Activated CD4-positive, alpha-beta T cell treated with anti-CD3 and anti-CD28 coated beads for 36 hours (primary cell): ENCODE data around the gene SDK2. TPM values are rescaled to one million over a fixed set of nuclear protein-coding genes. Genes with fewer than 3 reads are reported as not detected.

Experiments
- ATAC-seq: fragments of 200-7000 bp; cut with Tn5 transposase; one replicate; pipeline ENCODE4 v1.10.0; 2021; ENCODE audit warnings: mild to moderate bottlenecking, moderate library complexity
- CTCF ChIA-PET: fragments of 350-600 bp; sonication (Branson Sonifier 250); formaldehyde crosslinking; loops from one replicate; lab custom pipeline; 2021; ENCODE audit warnings: antibody characterized with exemption; lab: Charles Lee
- POLR2A ChIA-PET: fragments of 350-600 bp; sonication (Branson Sonifier 250); formaldehyde crosslinking; loops from one replicate; lab custom pipeline; 2021; ENCODE audit warnings: antibody characterized with exemption, inconsistent platforms; lab: Charles Lee
- DNase-seq: peaks from one replicate; pipeline ENCODE4 v3.0.0-alpha.2; 2020
- H3K27ac Mint-ChIP-seq: one replicate; pipeline ENCODE4 v1.8.0; 2021; ENCODE audit warnings: mixed read lengths
- H3K27me3 Mint-ChIP-seq: one replicate; pipeline ENCODE4 v1.8.0; 2021; ENCODE audit warnings: mixed read lengths
- H3K36me3 Mint-ChIP-seq: one replicate; pipeline ENCODE4 v1.8.0; 2021; ENCODE audit warnings: low read depth, mixed read lengths
- H3K4me1 Mint-ChIP-seq: one replicate; pipeline ENCODE4 v1.8.0; 2021; ENCODE audit warnings: mixed read lengths
- H3K4me3 Mint-ChIP-seq: one replicate; pipeline ENCODE4 v1.8.0; 2021; ENCODE audit warnings: mild to moderate bottlenecking, moderate library complexity, mixed read lengths
- H3K9me3 Mint-ChIP-seq: one replicate; pipeline ENCODE4 v1.8.0; 2021; ENCODE audit warnings: low read depth, mixed read lengths
- intact Hi-C, 2 experiments: fragments of 100-400 bp; cut with DNase I in 1 of 2; cut with micrococcal nuclease in 1 of 2; formaldehyde crosslinking; loops; one replicate each; pipeline versions ENCODE4 v1.14.2 to v1.15.1; 2022 to 2024; cut with DNase I, micrococcal nuclease
- total RNA-seq, 2 experiments: library from RNA; stranded (reverse); gene quantifications; one replicate each; pipeline ENCODE4 v1.2.3, GENCODE V29; 2021

SDK2 gene
- total RNA-seq, 2 experiments from 2014 or later = 0.23 to 0.27 TPM

DNA sequence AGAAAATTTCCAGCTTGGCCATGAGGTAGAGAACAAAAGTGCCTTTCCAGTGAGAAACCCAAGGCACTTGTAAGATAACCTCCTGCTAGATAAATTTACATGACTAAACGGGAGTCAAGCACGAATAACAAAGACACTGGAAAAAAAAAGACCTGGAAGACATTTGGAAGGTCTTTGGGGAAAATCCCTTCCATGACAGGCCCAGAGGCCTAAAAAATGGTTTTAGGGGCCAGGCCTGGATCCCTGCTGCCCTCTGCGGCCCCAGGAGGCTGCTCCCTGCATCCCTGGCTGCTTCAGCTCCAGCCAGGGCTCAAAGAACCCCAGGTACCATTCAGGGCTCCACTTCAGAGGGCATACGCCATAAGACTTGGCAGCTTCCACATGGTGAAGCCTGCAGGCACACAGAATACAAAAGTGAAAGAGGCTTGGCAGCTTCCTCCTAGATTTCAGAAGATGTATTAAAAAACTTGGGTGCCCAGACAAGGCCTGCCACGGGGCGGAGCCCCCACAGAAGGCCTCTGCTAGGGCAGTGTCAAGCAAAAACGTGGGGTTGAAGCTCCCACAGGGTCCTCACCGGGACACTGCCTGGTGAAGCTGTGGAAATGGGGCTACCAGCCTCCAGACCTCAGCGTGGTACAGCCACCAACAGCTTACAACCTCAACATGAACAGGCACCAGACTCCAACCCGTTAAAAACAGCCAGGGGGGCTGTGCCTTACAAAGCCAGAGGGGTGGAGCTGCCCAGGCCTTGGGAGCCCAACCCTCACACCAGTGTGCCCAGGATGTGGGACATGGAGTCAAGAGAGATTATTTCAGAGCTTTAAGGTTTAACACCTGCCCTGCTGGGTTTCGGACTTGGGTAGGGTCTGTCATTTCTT lies 77.1 kb downstream of the SDK2 start:
- ATAC-seq (peak; percentile 78), DNase-seq (peak; percentile 53)

GRCh38 chr17:73564843-73565242 lies 79.4 kb downstream of the SDK2 start:
- POLR2A ChIA-PET = no interaction called here
- H3K27ac Mint-ChIP-seq = no peak overlapping the region

More for the DNA sequence above, 77.1 kb downstream of the SDK2 start:
- peaks cover 18% of the 10 kb centered on the region for H3K4me1 Mint-ChIP-seq
- POLR2A ChIA-PET = no interaction called here
- intact Hi-C loops = no loop called here
- no peaks in the 10 kb centered on the region for H3K27me3 Mint-ChIP-seq
- H3K9me3 Mint-ChIP-seq = no peaks in the 10 kb centered on the region
- no peaks in the 10 kb centered on the region for H3K36me3 Mint-ChIP-seq
- H3K27ac Mint-ChIP-seq = peak overlapping the region; percentile 70
- CTCF ChIA-PET = interaction anchor here (0.9 kb wide), 1 partner anchor 9 kb away, joined by 3 read pairs; no protein-coding TSS in a partner anchor
- no peak overlapping the region for H3K4me3 Mint-ChIP-seq

GRCh38 chr17:73562896-73563295 lies 81.3 kb downstream of the SDK2 start:
- H3K4me3 Mint-ChIP-seq = no peak overlapping the region
- intact Hi-C loops = no loop called here
- no peaks in the 10 kb centered on the region for H3K9me3 Mint-ChIP-seq
- ChIA-PET CTCF (no interaction called here), POLR2A (no interaction called here)
- H3K27ac Mint-ChIP-seq = no peak overlapping the region
- peaks cover 14% of the 10 kb centered on the region for H3K4me1 Mint-ChIP-seq
- DNase-seq (no peak), ATAC-seq (no peak)
- no peaks in the 10 kb centered on the region for H3K36me3 Mint-ChIP-seq
- no peaks in the 10 kb centered on the region for H3K27me3 Mint-ChIP-seq

More at GRCh38 chr17:73564843-73565242, 79.4 kb downstream of the SDK2 start:
- peaks cover 18% of the 10 kb centered on the region for H3K4me1 Mint-ChIP-seq
- no peak for ATAC-seq
- H3K4me3 Mint-ChIP-seq = no peak overlapping the region
- H3K27me3 Mint-ChIP-seq = no peaks in the 10 kb centered on the region
- DNase-seq = no peak
- CTCF ChIA-PET = no interaction called here
- H3K36me3 Mint-ChIP-seq = no peaks in the 10 kb centered on the region
- intact Hi-C loops = no loop called here
- H3K9me3 Mint-ChIP-seq = no peaks in the 10 kb centered on the region

DNA sequence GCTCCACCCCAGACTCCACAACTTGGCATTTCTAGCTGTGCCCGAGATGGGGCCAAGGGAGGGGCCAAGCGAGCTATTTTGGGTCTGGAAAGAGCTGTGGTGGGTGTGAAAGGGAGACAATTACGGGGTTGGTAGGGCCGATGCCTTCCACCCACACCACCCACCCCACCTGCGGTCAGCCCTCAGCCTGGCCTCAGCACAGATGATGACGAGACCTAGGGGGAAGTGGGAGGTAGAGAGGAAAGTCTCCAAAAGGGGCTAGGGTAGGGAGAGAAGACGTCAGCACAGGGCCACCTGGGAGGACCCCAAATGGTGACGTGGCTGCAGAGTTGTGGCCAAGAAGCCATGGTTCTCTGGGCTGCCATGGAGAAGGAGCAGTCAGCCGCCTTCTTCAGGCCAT lies 83.1 kb downstream of the SDK2 start:
- Mint-ChIP-seq H3K36me3 (no peaks in the 10 kb centered on the region), H3K9me3 (no peaks in the 10 kb centered on the region), H3K4me3 (no peak overlapping the region), H3K27me3 (no peaks in the 10 kb centered on the region), H3K27ac (no peak overlapping the region), H3K4me1 (peaks cover 3% of the 10 kb centered on the region)
- ChIA-PET POLR2A (no interaction called here), CTCF (interaction anchor here (0.5 kb wide), 1 partner anchor 394 kb away, joined by 3 read pairs; no protein-coding TSS in a partner anchor)
- intact Hi-C loops = no loop called here
- no peak for DNase-seq
- no peak for ATAC-seq

GRCh38 chr17:73560661-73561060 lies 83.6 kb downstream of the SDK2 start:
- POLR2A ChIA-PET = no interaction called here
- H3K36me3 Mint-ChIP-seq = no peaks in the 10 kb centered on the region
- ATAC-seq = no peak
- H3K27me3 Mint-ChIP-seq = no peaks in the 10 kb centered on the region
- intact Hi-C loops = no loop called here
- no peak for DNase-seq
- no peak overlapping the region for H3K27ac Mint-ChIP-seq
- H3K4me1 Mint-ChIP-seq = peaks cover 3% of the 10 kb centered on the region
- CTCF ChIA-PET = interaction anchor here (0.5 kb wide), 1 partner anchor 395 kb away, joined by 3 read pairs; no protein-coding TSS in a partner anchor
- no peak overlapping the region for H3K4me3 Mint-ChIP-seq
- no peaks in the 10 kb centered on the region for H3K9me3 Mint-ChIP-seq

- CTCF ChIA-PET = no interaction called here
- no peak for DNase-seq
- no peak overlapping the region for H3K27ac Mint-ChIP-seq
- POLR2A ChIA-PET = no interaction called here
- H3K9me3 Mint-ChIP-seq = no peaks in the 10 kb centered on the region
- H3K36me3 Mint-ChIP-seq = no peaks in the 10 kb centered on the region
- H3K4me3 Mint-ChIP-seq = no peak overlapping the region
- H3K27me3 Mint-ChIP-seq = no peaks in the 10 kb centered on the region
- ATAC-seq = no peak
- intact Hi-C loops = no loop called here
- peaks cover 3% of the 10 kb centered on the region for H3K4me1 Mint-ChIP-seq
These were observed 84.7 kb downstream of the SDK2 start for GRCh38 chr17:73559532-73559931.

- intact Hi-C loops = no loop called here
- ATAC-seq (no peak), DNase-seq (no peak)
- Mint-ChIP-seq H3K27ac (no peak overlapping the region), H3K4me3 (no peak overlapping the region), H3K27me3 (no peaks in the 10 kb centered on the region), H3K36me3 (no peaks in the 10 kb centered on the region), H3K4me1 (peaks cover 10% of the 10 kb centered on the region), H3K9me3 (no peaks in the 10 kb centered on the region)
- ChIA-PET CTCF (interaction anchor here (0.7 kb wide), 1 partner anchor 24 kb away, joined by 3 read pairs; no protein-coding TSS in a partner anchor), POLR2A (no interaction called here)
These were observed 88.9 kb downstream of the SDK2 start for GRCh38 chr17:73555199-73555960.

DNA sequence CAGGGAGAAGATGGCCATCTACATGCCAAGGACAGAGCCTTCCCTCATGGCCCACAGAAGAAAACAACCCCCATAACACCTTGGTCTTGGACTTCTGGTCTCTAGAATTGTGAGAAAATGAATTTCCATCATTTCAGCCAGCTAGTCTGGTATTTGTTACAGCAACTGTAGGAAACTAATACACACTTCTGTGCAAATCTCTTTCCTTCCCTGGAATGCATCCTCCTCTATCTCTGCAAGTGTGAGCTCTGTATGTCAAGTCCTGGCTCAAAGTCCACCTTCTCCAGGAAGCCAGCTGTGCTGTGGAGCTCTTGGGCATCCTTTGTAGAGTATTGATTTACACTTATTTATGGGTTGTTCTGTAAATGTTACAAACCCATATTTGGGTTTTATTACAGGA lies 89.7 kb downstream of the SDK2 start:
- Mint-ChIP-seq H3K4me1 (peaks cover 12% of the 10 kb centered on the region), H3K36me3 (no peaks in the 10 kb centered on the region), H3K27ac (no peak overlapping the region), H3K4me3 (no peak overlapping the region), H3K27me3 (no peaks in the 10 kb centered on the region), H3K9me3 (no peaks in the 10 kb centered on the region)
- DNase-seq (no peak), ATAC-seq (no peak)
- intact Hi-C loops = no loop called here
- POLR2A ChIA-PET = no interaction called here
- CTCF ChIA-PET = interaction anchor here (1.1 kb wide), 1 partner anchor 10 kb away, joined by 4 read pairs; no protein-coding TSS in a partner anchor

DNA sequence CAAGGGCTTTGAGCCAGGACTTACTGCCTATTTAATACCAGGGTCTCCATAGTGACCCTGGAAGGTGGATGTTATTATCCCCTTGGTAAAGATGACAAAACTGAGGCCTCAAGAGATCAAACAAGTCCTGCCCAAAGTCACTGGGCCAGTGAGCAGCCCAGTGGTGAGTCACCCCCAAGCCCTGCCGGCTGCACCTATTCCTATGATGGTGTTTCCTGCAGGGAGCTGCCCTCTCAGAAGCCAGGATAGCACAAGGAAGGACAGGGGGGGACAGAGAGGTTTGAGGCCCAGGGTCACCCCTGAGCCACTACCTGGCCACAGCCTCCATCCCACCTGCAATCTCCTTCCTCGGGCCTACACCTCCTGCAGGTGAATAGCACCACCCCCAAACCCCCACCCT lies 90.9 kb downstream of the SDK2 start:
- Mint-ChIP-seq H3K4me3 (no peak overlapping the region), H3K27me3 (no peaks in the 10 kb centered on the region), H3K27ac (no peak overlapping the region), H3K36me3 (no peaks in the 10 kb centered on the region), H3K4me1 (peaks cover 11% of the 10 kb centered on the region), H3K9me3 (no peaks in the 10 kb centered on the region)
- no peak for DNase-seq
- no peak for ATAC-seq
- ChIA-PET CTCF (no interaction called here), POLR2A (no interaction called here)
- intact Hi-C loops = no loop called here

DNA sequence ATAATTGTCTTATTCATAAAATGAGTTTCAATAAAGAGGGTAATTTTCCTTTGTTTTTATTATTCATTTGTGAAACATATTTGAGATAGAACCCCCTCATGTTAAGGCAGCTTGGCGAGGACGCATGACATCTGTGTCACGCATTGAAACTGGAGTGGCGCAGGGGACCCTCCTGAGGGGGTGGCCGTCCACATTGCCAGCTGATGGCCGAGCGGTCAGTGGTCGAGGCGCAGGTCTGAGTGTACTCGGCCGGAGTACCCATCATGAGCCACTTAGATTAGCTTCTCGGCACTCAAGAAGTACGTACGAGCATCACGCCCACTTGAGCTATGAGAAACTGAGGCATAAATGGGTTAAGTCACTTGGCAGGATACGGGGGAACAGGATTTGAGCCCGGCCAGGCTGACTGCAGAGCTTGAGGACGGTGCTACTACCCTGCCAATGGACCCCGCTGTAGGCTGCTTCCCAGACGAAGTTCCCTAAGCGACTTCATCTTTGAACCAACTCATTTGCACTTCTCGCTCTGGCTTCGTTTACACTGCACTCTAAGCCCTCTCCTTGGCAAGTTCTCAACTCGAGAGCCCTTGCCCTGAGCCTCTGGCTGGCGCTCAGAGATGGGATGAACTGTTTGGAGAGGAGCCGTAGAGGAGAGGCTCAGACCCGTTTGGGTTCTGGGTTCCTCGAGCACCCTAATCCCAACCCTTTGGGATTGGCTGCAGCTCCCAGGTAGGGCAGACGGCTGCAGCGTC lies 91.8 kb downstream of the SDK2 start:
- no peak overlapping the region for H3K4me3 Mint-ChIP-seq

DNA sequence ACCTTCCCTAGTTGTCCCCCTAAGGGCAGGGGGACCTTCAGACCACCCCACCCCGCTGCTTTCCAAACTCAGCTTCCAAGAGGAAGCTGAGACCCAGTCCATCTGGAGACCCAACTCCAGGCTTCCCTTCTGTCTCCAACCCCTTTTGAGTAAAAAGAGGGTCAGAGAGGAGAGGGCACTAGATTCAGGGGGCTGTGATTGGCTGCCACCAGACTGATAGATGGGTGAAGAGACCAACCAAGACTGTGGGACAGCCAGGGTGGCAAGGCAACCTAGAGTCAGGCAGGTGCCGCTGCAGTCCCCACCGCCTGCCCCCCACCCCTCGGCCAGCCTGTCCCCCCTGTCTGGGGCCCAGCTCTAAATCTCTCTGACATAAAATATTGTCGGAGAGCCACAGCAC lies 92.5 kb downstream of the SDK2 start:
- peaks cover 19% of the 10 kb centered on the region for H3K4me1 Mint-ChIP-seq
- DNase-seq (peak; percentile 47), ATAC-seq (peak; percentile 78)
- H3K27ac Mint-ChIP-seq = peak overlapping the region; percentile 29
- H3K36me3 Mint-ChIP-seq = no peaks in the 10 kb centered on the region
- H3K4me3 Mint-ChIP-seq = peak overlapping the region; percentile 69
- no peaks in the 10 kb centered on the region for H3K27me3 Mint-ChIP-seq
- intact Hi-C loops = no loop called here
- H3K9me3 Mint-ChIP-seq = no peaks in the 10 kb centered on the region
- ChIA-PET POLR2A (no interaction called here), CTCF (no interaction called here)

More for the DNA sequence above, 91.8 kb downstream of the SDK2 start:
- no peak for ATAC-seq
- Mint-ChIP-seq H3K36me3 (no peaks in the 10 kb centered on the region), H3K4me1 (peaks cover 13% of the 10 kb centered on the region), H3K27ac (no peak overlapping the region), H3K9me3 (no peaks in the 10 kb centered on the region), H3K27me3 (no peaks in the 10 kb centered on the region)
- POLR2A ChIA-PET = no interaction called here
- no peak for DNase-seq
- CTCF ChIA-PET = no interaction called here
- intact Hi-C loops = no loop called here
